Keratinocyte (primary cell): ENCODE measurements around the gene LCE6A.

ENCODE experiments used
- EZH2 ChIP-seq: IDR thresholded peaks from one replicate; pipeline ENCODE4 v1.6.1; 2012; ENCODE audit warnings: inconsistent platforms, mild to moderate bottlenecking, low read length, moderate library complexity
- TF ChIP-seq, protein P1 (sequence below), 3 experiments: IDR thresholded peaks in 1 of 3; conservative IDR thresholded peaks in 1 of 3; optimal IDR thresholded peaks in 1 of 3; 2 replicates in 2 of 3; 3 replicates in 1 of 3; pipeline versions ENCODE3 to v1.5.1; 2011; ENCODE audit warnings: low read length in 3 of 3, mild to moderate bottlenecking in 3 of 3, moderate library complexity in 2 of 3, control low read depth in 1 of 3, inconsistent platforms in 1 of 3; ENCODE audit not compliant: insufficient read depth in 2 of 3; ENCODE audit errors: extremely low read depth in 1 of 3

DNA sequence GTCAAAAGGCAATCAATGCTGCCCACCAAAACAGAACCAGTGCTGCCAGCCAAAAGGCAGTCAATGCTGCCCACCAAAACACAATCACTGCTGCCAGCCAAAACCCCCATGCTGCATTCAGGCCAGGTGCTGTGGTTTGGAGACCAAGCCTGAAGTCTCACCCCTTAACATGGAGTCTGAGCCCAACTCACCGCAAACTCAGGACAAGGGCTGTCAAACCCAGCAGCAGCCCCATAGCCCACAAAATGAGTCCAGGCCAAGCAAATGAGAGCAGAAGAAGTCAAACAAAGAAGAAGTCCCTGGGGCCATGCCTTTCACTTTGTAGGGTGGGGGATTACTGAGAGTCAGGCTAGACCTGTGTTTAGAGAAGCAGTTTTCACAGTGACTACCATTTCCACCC lies 41.9 kb downstream of the LCE6A start:
- no peak for TF ChIP-seq EZH2
- TF ChIP-seq, protein P1, sequence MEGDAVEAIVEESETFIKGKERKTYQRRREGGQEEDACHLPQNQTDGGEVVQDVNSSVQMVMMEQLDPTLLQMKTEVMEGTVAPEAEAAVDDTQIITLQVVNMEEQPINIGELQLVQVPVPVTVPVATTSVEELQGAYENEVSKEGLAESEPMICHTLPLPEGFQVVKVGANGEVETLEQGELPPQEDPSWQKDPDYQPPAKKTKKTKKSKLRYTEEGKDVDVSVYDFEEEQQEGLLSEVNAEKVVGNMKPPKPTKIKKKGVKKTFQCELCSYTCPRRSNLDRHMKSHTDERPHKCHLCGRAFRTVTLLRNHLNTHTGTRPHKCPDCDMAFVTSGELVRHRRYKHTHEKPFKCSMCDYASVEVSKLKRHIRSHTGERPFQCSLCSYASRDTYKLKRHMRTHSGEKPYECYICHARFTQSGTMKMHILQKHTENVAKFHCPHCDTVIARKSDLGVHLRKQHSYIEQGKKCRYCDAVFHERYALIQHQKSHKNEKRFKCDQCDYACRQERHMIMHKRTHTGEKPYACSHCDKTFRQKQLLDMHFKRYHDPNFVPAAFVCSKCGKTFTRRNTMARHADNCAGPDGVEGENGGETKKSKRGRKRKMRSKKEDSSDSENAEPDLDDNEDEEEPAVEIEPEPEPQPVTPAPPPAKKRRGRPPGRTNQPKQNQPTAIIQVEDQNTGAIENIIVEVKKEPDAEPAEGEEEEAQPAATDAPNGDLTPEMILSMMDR (optimal IDR thresholded peaks at IDR 0.05 in 1 of 3, IDR thresholded peaks at IDR 0.05 in 1 of 3, conservative IDR thresholded peaks at IDR 0.05 in 1 of 3; ENCODE audit: extremely low read depth in 1 of 3, insufficient read depth in 2 of 3, low read length in 3 of 3), result no peak
